Ovary (tissue), 3 donors: Measurements from ENCODE around the gene RFX4.

Source experiments
- EP300 ChIP-seq: sonication (generic); formaldehyde crosslinking; IDR thresholded peaks from one replicate; pipeline ENCODE4 v1.6.1; 2017; ENCODE audit warnings: antibody characterized with exemption
- TF ChIP-seq, protein P1 (sequence below), 3 donors: fragments of 450-650 bp in 2 of 3; fragments of 200-600 bp in 1 of 3; IDR thresholded peaks; one replicate each; pipeline versions ENCODE4 v1.5.1 to v1.8.0; 2016 to 2022; ENCODE audit warnings: antibody characterized with exemption in 3 of 3, mild to moderate bottlenecking in 1 of 3
- donor health status: DM: no; HTN: no; CAD: no.

DNA sequence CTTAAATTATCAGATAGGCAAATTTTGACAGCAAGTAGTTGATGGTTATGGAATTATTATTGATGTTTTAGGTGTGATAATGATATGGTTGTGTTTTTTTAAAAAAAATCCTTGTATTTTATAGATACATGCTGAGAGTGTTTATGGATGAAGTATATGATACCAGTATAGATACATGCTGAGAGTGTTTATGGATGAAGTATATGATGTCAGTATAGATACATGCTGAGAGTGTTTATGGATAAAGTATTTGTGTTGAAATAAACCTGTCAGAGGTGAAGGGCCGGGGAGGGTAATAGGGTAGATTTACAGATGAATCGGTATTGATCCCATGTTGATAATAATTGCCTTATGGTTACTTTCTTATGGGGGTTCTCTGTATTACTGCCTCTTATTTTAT, 6.0 kb upstream of the RFX4 start:
- no peak for TF ChIP-seq EP300
- TF ChIP-seq, protein P1, sequence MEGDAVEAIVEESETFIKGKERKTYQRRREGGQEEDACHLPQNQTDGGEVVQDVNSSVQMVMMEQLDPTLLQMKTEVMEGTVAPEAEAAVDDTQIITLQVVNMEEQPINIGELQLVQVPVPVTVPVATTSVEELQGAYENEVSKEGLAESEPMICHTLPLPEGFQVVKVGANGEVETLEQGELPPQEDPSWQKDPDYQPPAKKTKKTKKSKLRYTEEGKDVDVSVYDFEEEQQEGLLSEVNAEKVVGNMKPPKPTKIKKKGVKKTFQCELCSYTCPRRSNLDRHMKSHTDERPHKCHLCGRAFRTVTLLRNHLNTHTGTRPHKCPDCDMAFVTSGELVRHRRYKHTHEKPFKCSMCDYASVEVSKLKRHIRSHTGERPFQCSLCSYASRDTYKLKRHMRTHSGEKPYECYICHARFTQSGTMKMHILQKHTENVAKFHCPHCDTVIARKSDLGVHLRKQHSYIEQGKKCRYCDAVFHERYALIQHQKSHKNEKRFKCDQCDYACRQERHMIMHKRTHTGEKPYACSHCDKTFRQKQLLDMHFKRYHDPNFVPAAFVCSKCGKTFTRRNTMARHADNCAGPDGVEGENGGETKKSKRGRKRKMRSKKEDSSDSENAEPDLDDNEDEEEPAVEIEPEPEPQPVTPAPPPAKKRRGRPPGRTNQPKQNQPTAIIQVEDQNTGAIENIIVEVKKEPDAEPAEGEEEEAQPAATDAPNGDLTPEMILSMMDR (IDR thresholded peaks at IDR 0.05), result no peak
